D341Med (cell line): ENCODE data around the gene FCRLA.
"Not testable (repeated sequence)": the region's sequence is repeated elsewhere in the genome, so short reads cannot be mapped to it uniquely, and the experiment has no call there.

Experiments used
- DNase-seq: peaks from one replicate; pipeline ENCODE4 v3.0.0; 2012; ENCODE audit warnings: low spot score

FCRLA gene

GRCh38 chr1:161706482-161707347 is at the start of gene FCRLA:
TSS of gene FCRLA (plus strand) at chr1:161707229. CDS start at chr1:161707265, 36 bp downstream.
- no peak for DNase-seq

GRCh38 chr1:161658524-161658923 is 48.5 kb upstream of the FCRLA start:
- DNase-seq, result not testable (repeated sequence)

- not testable (repeated sequence) for DNase-seq
These were observed 45.2 kb upstream of the FCRLA start for GRCh38 chr1:161661660-161662311.

GRCh38 chr1:161662684-161663339 is 44.2 kb upstream of the FCRLA start, which contains the start of gene FCGR2B:
TSS of gene FCGR2B (plus strand) at chr1:161663143. CDS start at chr1:161663242, 99 bp downstream.
- not testable (repeated sequence) for DNase-seq

- DNase-seq, result not testable (repeated sequence)
These were observed 43.5 kb upstream of the FCRLA start for GRCh38 chr1:161663569-161663968.

- DNase-seq, result not testable (repeated sequence)
These were observed 42.3 kb upstream of the FCRLA start for GRCh38 chr1:161664689-161665088.

- DNase-seq, result not testable (repeated sequence)
These were observed 35.7 kb upstream of the FCRLA start for GRCh38 chr1:161671045-161672020.

- DNase-seq, result not testable (repeated sequence)
These were observed 33.6 kb upstream of the FCRLA start for GRCh38 chr1:161673437-161673836.

GRCh38 chr1:161674447-161674846 is 32.6 kb upstream of the FCRLA start:
- not testable (repeated sequence) for DNase-seq

GRCh38 chr1:161674908-161675307 is 32.1 kb upstream of the FCRLA start:
- not testable (repeated sequence) for DNase-seq

- DNase-seq, result no peak
These were observed 30.6 kb upstream of the FCRLA start for GRCh38 chr1:161676441-161676840.

- DNase-seq, result no peak
These were observed 29.9 kb upstream of the FCRLA start for GRCh38 chr1:161676958-161677689.

- DNase-seq, result no peak
These were observed 28.5 kb upstream of the FCRLA start for GRCh38 chr1:161678500-161678899.

- no peak for DNase-seq
These were observed 25.1 kb upstream of the FCRLA start for GRCh38 chr1:161681879-161682278.

- DNase-seq, result no peak
These were observed 18.1 kb upstream of the FCRLA start for GRCh38 chr1:161688946-161689345.

GRCh38 chr1:161691846-161692245 is 15.2 kb upstream of the FCRLA start:
- no peak for DNase-seq

- DNase-seq, result not testable (repeated sequence)
These were observed 13.9 kb upstream of the FCRLA start for GRCh38 chr1:161693020-161693712.

- DNase-seq, result not testable (repeated sequence)
These were observed 8.7 kb upstream of the FCRLA start for GRCh38 chr1:161698302-161698701.

- DNase-seq, result no peak
These were observed 4.8 kb upstream of the FCRLA start for GRCh38 chr1:161702250-161702649.

- DNase-seq, result no peak
These were observed 1.5 kb upstream of the FCRLA start for GRCh38 chr1:161705537-161705936.
